B cell (primary cell): Measurements from ENCODE around the gene HMGCL. TPM values are rescaled to one million over a fixed set of nuclear protein-coding genes. Genes with fewer than 3 reads are reported as not detected.

ENCODE experiments used
- ATAC-seq: fragments of 200-7000 bp; cut with Tn5 transposase; one replicate; pipeline ENCODE4 v1.10.0; 2021; ENCODE audit warnings: low read depth, mild to moderate bottlenecking, moderate number of reproducible peaks, moderate library complexity
- CTCF ChIA-PET: fragments of 350-600 bp; sonication (Branson Sonifier 250); formaldehyde crosslinking; loops from one replicate; lab custom pipeline; 2021; ENCODE audit warnings: antibody characterized with exemption, inconsistent platforms; lab: Charles Lee
- POLR2A ChIA-PET: fragments of 350-600 bp; sonication (Branson Sonifier 250); formaldehyde crosslinking; loops from one replicate; lab custom pipeline; 2021; ENCODE audit warnings: antibody characterized with exemption; lab: Charles Lee
- DNase-seq: peaks from one replicate; pipeline ENCODE4 v3.0.0; 2013
- H2AFZ ChIP-seq: 2 replicates; pipeline ENCODE4 v1.6.1; 2012; ENCODE audit warnings: mild to moderate bottlenecking, low read depth, low read length; ENCODE audit not compliant: insufficient read depth, poor library complexity, severe bottlenecking
- H3K27ac ChIP-seq, 2 donors: 1 replicate in 1 of 2; 2 replicates in 1 of 2; pipeline ENCODE4 v1.5.1; 2012 to 2013; ENCODE audit warnings: low read length in 2 of 2, mild to moderate bottlenecking in 2 of 2, moderate library complexity in 1 of 2
- H3K27me3 ChIP-seq, 4 experiments: fragments of 200-600 bp in 1 of 4; sonication (generic) in 1 of 4; replicated peaks in 1 of 4; 1 replicate in 2 of 4; 2 replicates in 2 of 4; pipeline versions ENCODE4 v1.6.1 to v1.7.0; 2013 to 2016; ENCODE audit warnings: low read length in 3 of 4, mild to moderate bottlenecking in 2 of 4, mixed read lengths in 1 of 4, moderate library complexity in 1 of 4; ENCODE audit not compliant: insufficient read depth in 4 of 4, control insufficient read depth in 3 of 4; ENCODE audit errors: control extremely low read depth in 1 of 4
- H3K36me3 ChIP-seq, 2 experiments: replicated peaks in 1 of 2; 1 replicate in 1 of 2; 2 replicates in 1 of 2; pipeline versions ENCODE4 v1.6.1 to v1.7.1; 2013; ENCODE audit warnings: low read length in 1 of 2; ENCODE audit not compliant: insufficient read depth in 2 of 2, control insufficient read depth in 1 of 2; ENCODE audit errors: control extremely low read depth in 1 of 2, extremely low read depth in 1 of 2
- H3K4me1 ChIP-seq, 2 donors: fragments of 200-600 bp in 1 of 2; sonication (generic) in 1 of 2; 1 replicate in 1 of 2; 2 replicates in 1 of 2; pipeline versions ENCODE4 v1.5.1 to v1.6.1; 2013 to 2017; ENCODE audit warnings: low read length in 2 of 2; ENCODE audit not compliant: control insufficient read depth in 2 of 2, insufficient read depth in 2 of 2
- H3K4me2 ChIP-seq: replicated peaks from 2 replicates; pipeline ENCODE3; 2012; ENCODE audit warnings: mild to moderate bottlenecking, low read depth, low read length; ENCODE audit not compliant: poor library complexity, severe bottlenecking
- H3K4me3 ChIP-seq, 5 experiments: fragments of 200-600 bp in 1 of 5; sonication (generic) in 1 of 5; 1 replicate in 3 of 5; 2 replicates in 2 of 5; pipeline versions ENCODE4 v1.5.1 to v1.7.0; 2011 to 2016; ENCODE audit warnings: low read length in 4 of 5, mild to moderate bottlenecking in 4 of 5, low read depth in 2 of 5, control low read depth in 1 of 5, moderate library complexity in 1 of 5; ENCODE audit not compliant: insufficient read depth in 1 of 5; ENCODE audit errors: control extremely low read depth in 1 of 5, extremely low read depth in 1 of 5
- H3K79me2 ChIP-seq: fragments of 200-600 bp; sonication (generic); one replicate; pipeline ENCODE4 v1.6.0; 2016; ENCODE audit warnings: low read length; ENCODE audit not compliant: control insufficient read depth, insufficient read depth
- H3K9ac ChIP-seq: fragments of 200-600 bp; sonication (generic); 2 replicates; pipeline ENCODE4 v1.6.1; 2017; ENCODE audit warnings: mild to moderate bottlenecking, low read length, moderate library complexity
- H3K9me3 ChIP-seq, 3 donors: one replicate each; pipeline versions ENCODE4 v1.6.1 to v1.7.1; 2013; ENCODE audit warnings: low read length in 2 of 3; ENCODE audit not compliant: control insufficient read depth in 2 of 3, insufficient read depth in 1 of 3; ENCODE audit errors: control extremely low read depth in 1 of 3
- H4K20me1 ChIP-seq: 2 replicates; pipeline ENCODE4 v1.6.0; 2012; ENCODE audit warnings: mild to moderate bottlenecking, low read length; ENCODE audit not compliant: insufficient read depth, control insufficient read depth, poor library complexity, severe bottlenecking
- H3K27ac Mint-ChIP-seq: one replicate; pipeline ENCODE4 v1.8.0; 2021; ENCODE audit warnings: mixed read lengths
- H3K27me3 Mint-ChIP-seq: one replicate; pipeline ENCODE4 v1.8.0; 2021; ENCODE audit warnings: mixed read lengths
- H3K4me1 Mint-ChIP-seq: one replicate; pipeline ENCODE4 v1.8.0; 2021; ENCODE audit warnings: mixed read lengths
- H3K4me3 Mint-ChIP-seq: one replicate; pipeline ENCODE4 v1.8.0; 2021; ENCODE audit warnings: mixed read lengths
- H3K9me3 Mint-ChIP-seq: one replicate; pipeline ENCODE4 v1.8.0; 2022; ENCODE audit warnings: mixed read lengths; ENCODE audit not compliant: insufficient read depth
- CTCF ChIP-seq: fragments of 200-600 bp; IDR thresholded peaks from one replicate; pipeline ENCODE4 v1.8.0; 2022; ENCODE audit warnings: antibody characterized with exemption, mild to moderate bottlenecking
- EZH2 ChIP-seq: IDR thresholded peaks from 2 replicates; pipeline ENCODE4 v1.6.1; 2012; ENCODE audit warnings: borderline replicate concordance, low read depth, mild to moderate bottlenecking, moderate library complexity, low read length; ENCODE audit not compliant: insufficient read depth, poor library complexity, severe bottlenecking
- WGBS: methylation state at CpG from one replicate; pipeline ENCODE4 v1.1.5; 2013; ENCODE audit warnings: missing lambda C conversion rate; ENCODE audit not compliant: insufficient coverage; 5-methylcytosine and 5-hydroxymethylcytosine counted together
- intact Hi-C: fragments of 100-400 bp; cut with micrococcal nuclease; formaldehyde crosslinking; loops from one replicate; pipeline ENCODE4 v1.10.0; 2022
- polyA plus RNA-seq: library from polyadenylated mRNA; depleted of rRNA; stranded (reverse); fragments of >200 nt; gene quantifications from 2 replicates; pipeline ENCODE4 v1.2.3, GENCODE V29; 2012
- total RNA-seq, 2 donors: library from RNA; stranded (reverse); fragments of 120-200 nt in 1 of 2; gene quantifications; 1 replicate in 1 of 2; 2 replicates in 1 of 2; pipeline versions ENCODE4 v1.2.3 to v1.2.4, GENCODE V29; 2013 to 2022

HMGCL gene
- total and polyA plus RNA-seq, 2 donors (not counting 1 experiment from before 2014, with no cell fraction given) = 18.5 to 35.9 TPM

DNA sequence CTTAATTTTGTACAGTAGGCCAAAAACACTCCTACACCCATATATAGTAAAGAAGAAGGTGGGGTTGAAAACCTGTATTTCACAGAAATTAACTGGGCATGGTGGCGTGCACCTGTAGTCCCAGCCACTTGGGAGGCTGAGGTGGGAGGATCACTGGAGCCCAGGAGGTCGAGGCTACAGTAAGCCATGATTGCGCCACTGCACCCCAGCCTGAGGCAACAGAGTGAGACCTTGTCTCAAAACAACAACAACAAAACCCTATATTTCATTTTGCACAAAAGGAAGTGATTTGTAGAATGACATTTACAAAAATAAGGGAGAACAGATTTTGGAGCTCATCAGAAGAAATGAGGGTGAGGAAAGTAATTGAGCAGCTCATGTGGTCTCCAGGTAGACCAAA, 36.5 kb downstream of the HMGCL start:
- no CpG with 5 or more reads among the region's 3 CpGs for WGBS
- no peak overlapping the region for H3K4me2 ChIP-seq
- no peaks in the 10 kb centered on the region for H3K27me3 ChIP-seq
- POLR2A ChIA-PET = interaction anchor here (0.7 to 1.6 kb wide), 2 partner anchors 11 to 257 kb away, joined by 3 to 6 read pairs; partner anchors contain the start of gene PITHD1
- H3K27me3 Mint-ChIP-seq = no peaks in the 10 kb centered on the region
- H3K9ac ChIP-seq = no peak overlapping the region
- intact Hi-C loops = no loop called here
- no peak for ATAC-seq
- no peak overlapping the region for H2AFZ ChIP-seq
- CTCF ChIA-PET = interaction anchor here (0.7 to 2.9 kb wide), 5 partner anchors 17 to 455 kb away, joined by 3 to 10 read pairs (median 4); partner anchors contain the start of gene CNR2
- no peak overlapping the region for H3K27ac Mint-ChIP-seq
- H3K27ac ChIP-seq = no peak overlapping the region
- H3K36me3 ChIP-seq = peaks cover 0 to 28% of the 10 kb centered on the region in 2 experiments
- TF ChIP-seq EZH2 (no peak), CTCF (no peak)
- no peak for DNase-seq
- H3K9me3 Mint-ChIP-seq = no peaks in the 10 kb centered on the region
- peaks cover 21% of the 10 kb centered on the region for H3K4me1 Mint-ChIP-seq
- peak overlapping the region; percentile 10 for H3K4me3 Mint-ChIP-seq
- H3K79me2 ChIP-seq = peaks cover 19% of the 10 kb centered on the region
- H3K9me3 ChIP-seq = no peaks in the 10 kb centered on the region
- peaks cover 11 to 21% of the 10 kb centered on the region in 2 donors for H3K4me1 ChIP-seq
- peaks cover 8% of the 10 kb centered on the region for H4K20me1 ChIP-seq
- H3K4me3 ChIP-seq = no peak overlapping the region

DNA sequence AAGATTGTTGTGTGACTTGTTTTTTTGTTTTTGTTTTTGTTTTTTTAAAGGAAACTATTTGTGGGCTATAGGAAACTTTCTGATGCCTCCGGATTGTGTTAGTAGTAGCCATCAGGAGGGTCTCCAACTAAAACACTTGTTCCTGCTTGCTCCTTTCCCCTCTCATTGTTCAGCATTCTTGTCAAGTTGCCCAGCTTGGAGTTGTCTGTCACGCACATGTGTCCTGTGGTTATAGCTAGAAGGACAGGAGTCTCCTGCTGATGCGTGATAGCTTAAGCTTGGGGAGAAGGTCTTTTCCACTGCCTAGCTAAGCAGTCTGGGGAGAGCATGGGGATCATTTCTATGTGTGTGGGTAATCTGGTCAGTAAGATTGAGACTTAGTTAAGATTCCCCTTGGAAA, 37.5 kb downstream of the HMGCL start:
- peaks cover 19% of the 10 kb centered on the region for H3K79me2 ChIP-seq
- 100% methylated on average over 2 of the region's 3 CpGs for WGBS
- H4K20me1 ChIP-seq = peaks cover 8% of the 10 kb centered on the region
- intact Hi-C loops = no loop called here
- no peak overlapping the region for H3K27ac Mint-ChIP-seq
- H3K27me3 ChIP-seq = no peaks in the 10 kb centered on the region
- no peak overlapping the region for H3K27ac ChIP-seq
- peaks cover 0 to 32% of the 10 kb centered on the region in 2 experiments for H3K36me3 ChIP-seq
- DNase-seq (no peak), ATAC-seq (no peak)
- no peak overlapping the region for H3K4me3 Mint-ChIP-seq
- no peaks in the 10 kb centered on the region for H3K27me3 Mint-ChIP-seq
- no peak overlapping the region for H3K9ac ChIP-seq
- H3K4me1 Mint-ChIP-seq = peaks cover 18% of the 10 kb centered on the region
- ChIA-PET POLR2A (interaction anchor here (0.6 kb wide), 1 partner anchor 90 kb away, joined by 4 read pairs; no protein-coding TSS in a partner anchor), CTCF (interaction anchor here (0.7 to 1.8 kb wide), 5 partner anchors 16 to 454 kb away, joined by 3 to 7 read pairs (median 4); partner anchors contain the start of gene CNR2)
- no peaks in the 10 kb centered on the region for H3K9me3 ChIP-seq
- H3K4me3 ChIP-seq = no peak overlapping the region
- H2AFZ ChIP-seq = no peak overlapping the region
- H3K4me2 ChIP-seq = no peak overlapping the region
- H3K4me1 ChIP-seq = peaks cover 11 to 21% of the 10 kb centered on the region in 2 donors
- no peaks in the 10 kb centered on the region for H3K9me3 Mint-ChIP-seq
- TF ChIP-seq EZH2 = no peak
